PC-3 (cell line): ENCODE results near the gene PACSIN1. TPM values are rescaled to one million over a fixed set of nuclear protein-coding genes. Genes with fewer than 3 reads are reported as not detected.

Experiments used
- ATAC-seq: fragments of 200-7000 bp; cut with Tn5 transposase; 2 replicates; pipeline ENCODE4 v1.9.1; 2020; ENCODE audit warnings: mild to moderate bottlenecking, moderate library complexity
- BruUV-seq: library from RNA; stranded (reverse); fragments of 400-500 nt; replicated peaks from 2 replicates; lab custom pipeline; 2021; lab: Mats Ljungman, UMichigan
- CTCF ChIA-PET: fragments of 300-600 bp; sonication (Branson Sonifier 250); formaldehyde crosslinking; loops from one replicate; lab custom pipeline; 2022; ENCODE audit warnings: antibody characterized with exemption; lab: Charles Lee
- POLR2A ChIA-PET: fragments of 300-600 bp; sonication (Branson Sonifier 250); formaldehyde crosslinking; loops from one replicate; lab custom pipeline; 2022; ENCODE audit warnings: antibody characterized with exemption; ENCODE audit not compliant: unreplicated experiment; lab: Charles Lee
- DNase-seq: peaks from one replicate; pipeline ENCODE4 v3.0.0-alpha.2; 2015
- H2AFZ ChIP-seq: fragments of 300-600 bp; sonication (generic); 2 replicates; pipeline ENCODE4 v1.6.0; 2016; ENCODE audit warnings: antibody characterized with exemption, low read length
- H3F3A ChIP-seq: fragments of 300-600 bp; sonication (generic); one replicate; pipeline ENCODE4 v1.6.0; 2017; ENCODE audit warnings: antibody characterized with exemption, low read length, control low read depth, mild to moderate bottlenecking; ENCODE audit not compliant: unreplicated experiment
- H3K27ac ChIP-seq: fragments of 300-600 bp; sonication (generic); 2 replicates; pipeline ENCODE4 v1.5.1; 2016; ENCODE audit warnings: mild to moderate bottlenecking, low read length
- H3K27me3 ChIP-seq: fragments of 300-600 bp; sonication (generic); 2 replicates; pipeline ENCODE4 v1.6.1; 2016; ENCODE audit warnings: low read length, mixed read lengths
- H3K36me3 ChIP-seq: fragments of 300-600 bp; sonication (generic); 2 replicates; pipeline ENCODE4 v1.6.1; 2016; ENCODE audit warnings: low read depth, mixed run types, low read length, mixed read lengths
- H3K4me1 ChIP-seq: fragments of 300-600 bp; sonication (generic); 2 replicates; pipeline ENCODE4 v1.5.1; 2016; ENCODE audit warnings: low read length; ENCODE audit not compliant: insufficient read depth
- H3K4me2 ChIP-seq: fragments of 300-600 bp; sonication (generic); 2 replicates; pipeline ENCODE4 v1.6.0; 2016; ENCODE audit warnings: low read length
- H3K4me3 ChIP-seq: fragments of 300-600 bp; sonication (generic); 2 replicates; pipeline ENCODE4 v1.5.1; 2016; ENCODE audit warnings: mild to moderate bottlenecking, low read length, mixed read lengths
- H3K79me2 ChIP-seq: fragments of 300-600 bp; sonication (generic); 2 replicates; pipeline ENCODE4 v1.6.1; 2017; ENCODE audit warnings: low read length, mixed read lengths
- H3K9ac ChIP-seq: fragments of 300-600 bp; sonication (generic); 2 replicates; pipeline ENCODE4 v1.6.0; 2016; ENCODE audit warnings: mild to moderate bottlenecking, low read length
- H3K9me2 ChIP-seq: fragments of 300-600 bp; sonication (generic); replicated peaks from 2 replicates; pipeline ENCODE4 v1.6.1; 2016; ENCODE audit warnings: mixed run types, low read length, mixed read lengths
- H3K9me3 ChIP-seq: fragments of 300-600 bp; sonication (generic); 2 replicates; pipeline ENCODE4 v1.6.1; 2016; ENCODE audit warnings: low read length, mixed read lengths
- H4K20me1 ChIP-seq: fragments of 300-600 bp; sonication (generic); 2 replicates; pipeline ENCODE4 v1.6.1; 2016; ENCODE audit warnings: low read length, mixed read lengths
- CTCF ChIP-seq: fragments of 300-600 bp; sonication (generic); conservative IDR thresholded peaks from 2 replicates; pipeline ENCODE4 v1.5.1; 2017; ENCODE audit warnings: antibody characterized with exemption, low read depth, mild to moderate bottlenecking, low read length
- EZH2 ChIP-seq: fragments of 300-600 bp; sonication (generic); IDR thresholded peaks from one replicate; pipeline ENCODE4 v1.6.1; 2017; ENCODE audit warnings: antibody characterized with exemption, mild to moderate bottlenecking, low read length; ENCODE audit not compliant: unreplicated experiment
- EZH2phosphoT487 ChIP-seq: fragments of 300-600 bp; sonication (generic); IDR thresholded peaks from 2 replicates; pipeline ENCODE4 v1.6.1; 2018; ENCODE audit warnings: mild to moderate bottlenecking, antibody characterized with exemption, low read length, borderline replicate concordance
- intact Hi-C: fragments of 100-400 bp; cut with micrococcal nuclease; formaldehyde crosslinking; loops from 2 replicates; pipeline ENCODE4 v1.9.0; 2023
- total RNA-seq: library from RNA; depleted of rRNA; stranded (reverse); fragments of >200 nt; gene quantifications from 2 replicates; pipeline ENCODE4 v1.2.3, GENCODE V29; 2014

PACSIN1 gene
- total RNA-seq, 1 experiment from 2014 or later, result 2.3 TPM

- Histone ChIP-seq H4K20me1 (no peaks in the 10 kb centered on the region), H3K4me2 (no peak overlapping the region), H3K27ac (no peak overlapping the region), H3K4me1 (no peaks in the 10 kb centered on the region), H3K9me2 (no peaks in the 10 kb centered on the region), H3K9ac (no peak overlapping the region), H3K9me3 (no peaks in the 10 kb centered on the region), H3K4me3 (no peak overlapping the region), H3K27me3 (no peaks in the 10 kb centered on the region), H3K36me3 (no peaks in the 10 kb centered on the region), H3F3A (no peaks in the 10 kb centered on the region), H3K79me2 (no peaks in the 10 kb centered on the region), H2AFZ (no peak overlapping the region)
- no peak for ATAC-seq
- intact Hi-C loops, result no loop called here
- no TSS peak for BruUV-seq
- no peak for TF ChIP-seq EZH2
- TF ChIP-seq CTCF, result no peak
- no peak for TF ChIP-seq EZH2phosphoT487
- CTCF ChIA-PET, result no interaction called here
- POLR2A ChIA-PET, result no interaction called here
- no peak for DNase-seq
Measured at GRCh38 chr6:34569361-34569973, 103.6 kb downstream of the PACSIN1 start.

- ATAC-seq (no peak), DNase-seq (no peak)
- Histone ChIP-seq H3K9ac (no peak overlapping the region), H3K9me3 (no peaks in the 10 kb centered on the region), H3K36me3 (no peaks in the 10 kb centered on the region), H3K79me2 (no peaks in the 10 kb centered on the region), H3K4me3 (no peak overlapping the region), H4K20me1 (no peaks in the 10 kb centered on the region), H3K4me1 (no peaks in the 10 kb centered on the region), H3F3A (no peaks in the 10 kb centered on the region), H2AFZ (no peak overlapping the region), H3K27ac (no peak overlapping the region), H3K9me2 (no peaks in the 10 kb centered on the region), H3K27me3 (no peaks in the 10 kb centered on the region), H3K4me2 (no peak overlapping the region)
- TF ChIP-seq EZH2phosphoT487 (no peak), CTCF (no peak), EZH2 (no peak)
- BruUV-seq, result no TSS peak
- intact Hi-C loops, result no loop called here
- CTCF ChIA-PET, result no interaction called here
- POLR2A ChIA-PET, result no interaction called here
Measured at GRCh38 chr6:34570066-34570833, 104.4 kb downstream of the PACSIN1 start.

GRCh38 chr6:34571388-34571787 is 105.5 kb downstream of the PACSIN1 start:
- CTCF ChIA-PET, result no interaction called here

More at GRCh38 chr6:34571388-34571787, 105.5 kb downstream of the PACSIN1 start:
- POLR2A ChIA-PET, result no interaction called here
- TF ChIP-seq CTCF (no peak), EZH2phosphoT487 (no peak), EZH2 (no peak)
- no TSS peak for BruUV-seq
- Histone ChIP-seq H3K9ac (no peak overlapping the region), H3K79me2 (no peaks in the 10 kb centered on the region), H4K20me1 (no peaks in the 10 kb centered on the region), H3K27me3 (no peaks in the 10 kb centered on the region), H3K4me3 (no peak overlapping the region), H3K9me3 (no peaks in the 10 kb centered on the region), H3K27ac (no peak overlapping the region), H2AFZ (no peak overlapping the region), H3F3A (no peaks in the 10 kb centered on the region), H3K9me2 (no peaks in the 10 kb centered on the region), H3K36me3 (no peaks in the 10 kb centered on the region), H3K4me2 (no peak overlapping the region), H3K4me1 (no peaks in the 10 kb centered on the region)
- intact Hi-C loops, result no loop called here
- ATAC-seq (no peak), DNase-seq (no peak)
